HCT116 (cell line): ENCODE results near the gene SAMD9. TPM values are rescaled to one million over a fixed set of nuclear protein-coding genes. Genes with fewer than 3 reads are reported as not detected.

Experiments used
- ATAC-seq: fragments of 200-7000 bp; cut with Tn5 transposase; 2 replicates; pipeline ENCODE4 v1.9.1; 2020; ENCODE audit warnings: mild to moderate bottlenecking, moderate library complexity
- BruUV-seq: library from RNA; stranded (reverse); fragments of 400-500 nt; replicated peaks from 2 replicates; lab custom pipeline; 2021; lab: Mats Ljungman, UMichigan
- CTCF ChIA-PET: fragments of 300-600 bp; sonication (Branson Sonifier 250); formaldehyde crosslinking; loops from one replicate; lab custom pipeline; 2021; ENCODE audit warnings: antibody characterized with exemption; lab: Charles Lee
- POLR2A ChIA-PET: fragments of 300-600, 350-600 bp; sonication (Branson Sonifier 250); formaldehyde crosslinking; loops from one replicate; lab custom pipeline; 2021; ENCODE audit warnings: antibody characterized with exemption; lab: Charles Lee
- RAD21 ChIA-PET, 2 experiments: fragments of 300-600 bp; sonication (Branson Sonifier 250); formaldehyde crosslinking; loops; one replicate each; lab custom pipeline; 2023; ENCODE audit warnings: low total read pairs in 2 of 2; ENCODE audit not compliant: uncharacterized antibody in 2 of 2, unreplicated experiment in 2 of 2, low non-redundant PET in 1 of 2; lab: Charles Lee
- DNase-seq: peaks from one replicate; pipeline ENCODE4 v3.0.0-alpha.2; 2010; ENCODE audit warnings: low read depth, low spot score
- H2AFZ ChIP-seq: fragments of 200-600 bp; shearing (Covaris generic), sonication (generic); 2 replicates; pipeline ENCODE4 v1.6.1; 2017; ENCODE audit warnings: low read depth, mixed run types, mixed read lengths, antibody characterized with exemption, low read length; ENCODE audit not compliant: poor library complexity, severe bottlenecking
- H3K27ac ChIP-seq: 2 replicates; pipeline ENCODE4 v1.5.1; 2012; ENCODE audit warnings: low read depth, low read length
- H3K27me3 ChIP-seq: fragments of 200-600 bp; sonication (generic); 2 replicates; pipeline ENCODE4 v1.6.1; 2016; ENCODE audit warnings: mixed run types, low read length, mixed read lengths; ENCODE audit not compliant: insufficient read depth
- H3K36me3 ChIP-seq, 2 experiments: fragments of 200-500 bp in 1 of 2; fragments of 200-600 bp in 1 of 2; sonication (Bioruptor generic) in 1 of 2; sonication (generic) in 1 of 2; 2 replicates each; pipeline versions ENCODE4 v1.5.1 to v1.6.1; 2014 to 2016; ENCODE audit warnings: low read length in 2 of 2, inconsistent platforms in 1 of 2, mixed read lengths in 1 of 2, mixed run types in 1 of 2; ENCODE audit not compliant: insufficient read depth in 2 of 2, control insufficient read depth in 1 of 2
- H3K4me1 ChIP-seq, 2 experiments: fragments of 200-600 bp in 1 of 2; sonication (generic) in 1 of 2; 2 replicates each; pipeline versions ENCODE4 v1.5.1 to v1.6.1; 2012 to 2017; ENCODE audit warnings: low read length in 2 of 2, inconsistent platforms in 1 of 2, mild to moderate bottlenecking in 1 of 2, mixed read lengths in 1 of 2, mixed run types in 1 of 2, moderate library complexity in 1 of 2; ENCODE audit not compliant: insufficient read depth in 2 of 2, control insufficient read depth in 1 of 2
- H3K4me2 ChIP-seq: fragments of 200-600 bp; sonication (generic); 2 replicates; pipeline ENCODE4 v1.6.1; 2017; ENCODE audit warnings: mixed run types, low read length, mixed read lengths
- H3K4me3 ChIP-seq, 2 experiments: fragments of 200-600 bp in 1 of 2; sonication (generic) in 1 of 2; replicated peaks in 1 of 2; 2 replicates each; pipeline ENCODE4 v1.5.1; 2011 to 2016; ENCODE audit warnings: low read length in 2 of 2, control low read depth in 1 of 2, low read depth in 1 of 2, mild to moderate bottlenecking in 1 of 2, mixed read lengths in 1 of 2, mixed run types in 1 of 2
- H3K79me2 ChIP-seq: fragments of 200-600 bp; sonication (generic); 2 replicates; pipeline ENCODE4 v1.6.1; 2017; ENCODE audit warnings: mild to moderate bottlenecking, mixed run types, low read length, moderate library complexity, mixed read lengths; ENCODE audit not compliant: insufficient read depth
- H3K9ac ChIP-seq: fragments of 200-600 bp; sonication (generic); 2 replicates; pipeline ENCODE4 v1.6.1; 2016; ENCODE audit warnings: low read length, mixed read lengths
- H3K9me2 ChIP-seq: fragments of 200-600 bp; sonication (generic), shearing (Covaris generic); 2 replicates; pipeline ENCODE4 v1.6.1; 2017; ENCODE audit warnings: mixed run types, mild to moderate bottlenecking, moderate library complexity; ENCODE audit not compliant: insufficient read depth
- H3K9me3 ChIP-seq, 2 experiments: fragments of 200-500 bp in 1 of 2; fragments of 200-600 bp in 1 of 2; sonication (Bioruptor generic) in 1 of 2; sonication (generic) in 1 of 2; 2 replicates each; pipeline ENCODE4 v1.6.1; 2014 to 2017; ENCODE audit warnings: low read length in 2 of 2, mixed read lengths in 2 of 2, inconsistent platforms in 1 of 2, low read depth in 1 of 2, mild to moderate bottlenecking in 1 of 2, mixed run types in 1 of 2, moderate library complexity in 1 of 2; ENCODE audit not compliant: control insufficient read depth in 1 of 2, insufficient read depth in 1 of 2
- H4K20me1 ChIP-seq: fragments of 200-600 bp; sonication (generic), shearing (Covaris generic); 2 replicates; pipeline ENCODE4 v1.6.1; 2017; ENCODE audit warnings: mixed run types, mild to moderate bottlenecking, moderate library complexity; ENCODE audit not compliant: insufficient read depth
- ATF3 ChIP-seq: IDR thresholded peaks from 2 replicates; pipeline ENCODE4 v1.6.1; 2012
- CBX3 ChIP-seq: IDR thresholded peaks from 2 replicates; pipeline ENCODE4 v1.6.1; 2012; ENCODE audit warnings: low read depth
- EZH2phosphoT487 ChIP-seq: fragments of 200-600 bp; IDR thresholded peaks from 2 replicates; pipeline ENCODE4 v1.6.1; 2018; ENCODE audit warnings: antibody characterized with exemption, borderline replicate concordance
- POLR2A ChIP-seq: IDR thresholded peaks from 2 replicates; pipeline ENCODE4 v1.7.0; 2011; ENCODE audit warnings: borderline replicate concordance; ENCODE audit not compliant: insufficient read depth, insufficient read length; ENCODE audit errors: extremely low read depth
- POLR2AphosphoS5 ChIP-seq: IDR thresholded peaks from 2 replicates; pipeline ENCODE4 v1.6.1; 2011; ENCODE audit warnings: mild to moderate bottlenecking, low read depth, low read length, moderate library complexity
- RAD21 ChIP-seq: IDR thresholded peaks from 2 replicates; pipeline ENCODE4 v1.6.1; 2012; ENCODE audit warnings: low read depth, mild to moderate bottlenecking
- REST ChIP-seq: IDR thresholded peaks from 2 replicates; pipeline ENCODE4 v1.6.1; 2012; ENCODE audit warnings: low read depth
- SIN3A ChIP-seq: IDR thresholded peaks from 2 replicates; pipeline ENCODE4 v1.6.1; 2012; ENCODE audit warnings: low read depth
- ZBTB33 ChIP-seq: IDR thresholded peaks from 2 replicates; pipeline ENCODE4 v1.6.1; 2011; ENCODE audit warnings: mild to moderate bottlenecking, low read length, moderate library complexity; ENCODE audit not compliant: insufficient replicate concordance; ENCODE audit errors: extremely low read depth
- ZFX ChIP-seq: fragments of 450-650 bp; IDR thresholded peaks from 2 replicates; pipeline ENCODE4 v1.6.1; 2017
- intact Hi-C: fragments of 100-400 bp; cut with micrococcal nuclease; formaldehyde crosslinking; loops from 2 replicates; pipeline ENCODE4 v1.10.0; 2022
- total RNA-seq: library from RNA; stranded (reverse); gene quantifications from one replicate; pipeline ENCODE4 v1.2.1, GENCODE V29; 2021; ENCODE audit not compliant: unreplicated experiment

SAMD9 gene
- total RNA-seq, 1 experiment from 2014 or later = 5.3 TPM

DNA sequence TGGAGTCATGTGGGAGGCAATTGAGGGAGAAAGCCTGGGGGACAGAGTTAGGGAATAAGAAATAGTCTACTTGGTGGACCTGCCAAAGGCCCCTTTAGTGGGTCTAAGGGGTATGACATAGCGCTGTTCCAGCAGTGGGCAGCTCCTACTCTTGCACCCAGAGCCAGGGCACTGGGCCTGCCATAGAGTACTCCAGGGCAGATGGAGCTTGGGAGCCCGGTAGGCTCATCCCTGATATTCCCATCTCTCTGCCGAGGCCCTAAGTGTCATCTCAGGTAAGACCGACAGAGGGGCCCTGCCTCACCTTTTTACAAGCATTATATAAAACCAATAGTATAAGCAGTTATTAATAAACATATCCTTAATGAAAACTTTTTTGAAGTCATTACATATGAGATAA lies 20.8 kb upstream of the SAMD9 start:
- Histone ChIP-seq H3K9me2 (0 out of 2 replicates have a peak, but pooled peaks cover 3% of the 10 kb centered on the region), H3K4me3 (no peak overlapping the region), H3K27me3 (0 out of 2 replicates have a peak, but pooled peaks cover 6% of the 10 kb centered on the region), H3K9me3 (no peaks in the 10 kb centered on the region), H3K4me1 (no peaks in the 10 kb centered on the region), H3K79me2 (no peaks in the 10 kb centered on the region), H2AFZ (no peak overlapping the region), H3K9ac (no peak overlapping the region), H4K20me1 (no peaks in the 10 kb centered on the region), H3K36me3 (no peaks in the 10 kb centered on the region), H3K27ac (no peak overlapping the region), H3K4me2 (no peak overlapping the region)
- RAD21 ChIA-PET = no interaction called here
- CTCF ChIA-PET = no interaction called here
- no TSS peak for BruUV-seq
- intact Hi-C loops = no loop called here
- POLR2A ChIA-PET = no interaction called here
- DNase-seq (no peak), ATAC-seq (no peak)
- TF ChIP-seq SIN3A = no peak
- TF ChIP-seq POLR2A = no peak
- TF ChIP-seq REST = no peak
- TF ChIP-seq CBX3 = no peak
- no peak for TF ChIP-seq ATF3
- TF ChIP-seq POLR2AphosphoS5 = no peak

DNA sequence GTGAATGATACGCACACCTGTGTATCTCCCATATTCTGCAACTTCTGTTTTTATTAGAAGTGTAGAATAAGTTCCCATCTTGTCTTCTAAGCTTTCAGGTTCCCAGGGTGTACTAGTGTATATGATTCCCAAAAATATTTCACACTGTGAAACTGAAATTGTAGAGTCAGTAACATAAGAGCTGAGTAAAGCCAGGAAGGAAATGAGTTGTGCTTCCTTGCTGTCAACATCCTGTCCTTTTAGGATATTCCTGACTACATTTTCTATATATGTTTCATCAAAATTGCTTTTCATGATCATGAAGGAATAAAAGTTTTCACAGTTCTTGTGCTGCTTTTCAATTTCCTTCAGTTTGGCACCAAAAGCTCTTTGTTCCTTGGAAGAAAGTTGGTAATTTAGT lies 15.2 kb upstream of the SAMD9 start:
- Histone ChIP-seq H3K27ac (no peak overlapping the region), H3K9ac (no peak overlapping the region), H3K9me3 (no peaks in the 10 kb centered on the region), H3K27me3 (0 out of 2 replicates have a peak, but pooled peaks cover 14% of the 10 kb centered on the region), H3K79me2 (no peaks in the 10 kb centered on the region), H3K4me3 (no peak overlapping the region), H4K20me1 (no peaks in the 10 kb centered on the region), H3K9me2 (no peaks in the 10 kb centered on the region), H3K36me3 (no peaks in the 10 kb centered on the region), H3K4me2 (no peak overlapping the region), H2AFZ (no peak overlapping the region), H3K4me1 (no peaks in the 10 kb centered on the region)
- BruUV-seq = no TSS peak
- ATAC-seq (no peak), DNase-seq (no peak)
- CTCF ChIA-PET = no interaction called here
- RAD21 ChIA-PET = no interaction called here
- POLR2A ChIA-PET = no interaction called here
- intact Hi-C loops = no loop called here
- no peak for TF ChIP-seq POLR2AphosphoS5
- no peak for TF ChIP-seq ZFX
- no peak for TF ChIP-seq RAD21
- no peak for TF ChIP-seq POLR2A
- TF ChIP-seq SIN3A = no peak
- no peak for TF ChIP-seq EZH2phosphoT487
- no peak for TF ChIP-seq ZBTB33
- no peak for TF ChIP-seq ATF3
